GM21723 (cell line): Measurements from ENCODE around the gene H2AZ1.

Experiments
- ATAC-seq: cut with Tn5 transposase; IDR thresholded peaks from one replicate; pipeline ENCODE4 v1.9.1; 2021; ENCODE audit warnings: mild to moderate bottlenecking, moderate library complexity; ENCODE audit not compliant: unreplicated experiment

H2AZ1 gene

DNA sequence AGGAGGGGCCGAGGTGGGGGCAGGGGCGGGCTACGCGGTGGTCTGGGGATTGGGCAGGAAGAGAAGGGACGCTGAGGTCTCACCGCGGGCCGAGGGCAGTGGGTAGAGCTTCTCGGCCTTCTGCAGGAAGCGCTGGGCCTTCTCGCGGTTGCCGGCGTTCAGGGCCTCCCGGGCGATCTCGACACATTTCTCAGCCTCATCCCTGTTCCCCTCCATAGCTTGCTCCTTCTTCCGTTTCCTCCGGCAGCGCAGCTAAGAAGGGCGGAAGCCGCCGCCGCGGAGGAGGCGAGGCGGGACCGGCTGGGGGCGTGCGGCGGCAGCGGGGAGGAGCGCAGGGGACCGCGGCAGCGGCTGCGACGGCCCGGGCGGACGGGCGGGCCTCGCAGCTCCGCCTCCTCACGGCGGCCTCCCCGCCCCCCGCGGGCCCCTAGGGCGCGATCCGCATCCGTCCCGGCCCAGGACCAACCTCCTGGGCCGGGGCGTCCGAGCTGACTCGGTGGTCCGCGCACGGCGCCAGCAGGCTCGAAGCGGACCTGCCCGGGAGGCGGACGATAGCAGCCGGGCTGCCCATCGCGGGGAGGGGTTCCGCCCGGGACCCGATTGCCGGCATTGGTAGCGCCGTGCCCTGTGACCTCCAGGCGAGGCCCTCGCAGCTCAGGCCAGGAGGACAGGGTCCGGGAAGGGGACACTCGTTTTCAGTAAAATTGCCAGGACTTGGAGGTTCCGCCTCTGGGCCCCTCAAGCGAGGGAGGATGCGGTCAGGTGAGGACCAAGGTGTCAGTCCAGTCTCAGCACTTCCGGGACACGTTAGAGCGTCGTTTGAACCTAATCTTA is 3.5 kb downstream of the H2AZ1 start, which contains the start of gene DNAJB14:
Gene DNAJB14, minus strand, starts transcription at position 263 of the 834 bp plus-strand sequence. Its CDS starts 47 bp downstream, at position 216.
- peak; percentile 49 for ATAC-seq

GRCh38 chr4:99945718-99946355 is 4.2 kb downstream of the H2AZ1 start:
- ATAC-seq = peak; percentile 8

GRCh38 chr4:99943904-99944437 is 6.1 kb downstream of the H2AZ1 start:
- ATAC-seq = no peak

GRCh38 chr4:99938243-99938753 is 11.8 kb downstream of the H2AZ1 start:
- no peak for ATAC-seq

DNA sequence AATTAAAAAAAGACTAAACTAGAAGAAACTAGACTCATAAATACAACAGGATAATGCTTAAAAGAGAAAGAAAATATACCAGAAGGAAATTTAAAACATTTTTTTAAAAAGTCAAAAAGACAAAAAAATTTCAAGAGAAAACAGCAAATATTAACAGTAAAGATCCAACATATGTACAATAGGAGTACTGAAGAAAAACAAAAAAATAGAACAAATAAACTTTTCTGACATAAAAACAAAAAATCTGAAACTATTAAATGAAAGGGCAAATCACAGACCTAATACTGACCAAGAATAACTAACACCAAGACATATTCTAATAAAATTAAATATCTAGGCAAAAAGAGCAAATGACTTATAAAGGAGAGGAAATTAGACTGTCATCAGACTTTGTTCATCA is 15.2 kb downstream of the H2AZ1 start:
- ATAC-seq = no peak

DNA sequence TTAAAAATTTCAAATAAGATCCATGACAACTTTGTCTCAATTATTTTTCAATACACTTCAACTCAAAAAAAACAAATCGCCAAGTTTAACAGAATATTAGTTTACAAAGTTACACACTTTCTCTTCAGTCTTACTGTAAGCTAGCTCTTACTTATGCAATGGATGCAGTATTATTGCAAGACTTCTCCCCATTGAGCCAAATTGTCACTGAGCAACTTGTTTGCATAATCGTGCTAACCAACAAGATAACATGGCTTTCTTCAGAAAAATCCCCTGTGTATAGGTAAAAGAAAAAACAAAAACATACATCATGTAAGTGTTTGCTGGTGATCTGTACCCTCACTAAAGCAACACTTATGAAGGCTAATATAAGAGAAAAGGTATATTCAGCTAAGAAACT is 22.5 kb downstream of the H2AZ1 start:
- no peak for ATAC-seq

- no peak for ATAC-seq
These were observed 28.9 kb downstream of the H2AZ1 start for GRCh38 chr4:99921174-99921573.

- ATAC-seq = no peak
These were observed 31.4 kb downstream of the H2AZ1 start for GRCh38 chr4:99918656-99919055.

- ATAC-seq = no peak
These were observed 32.5 kb downstream of the H2AZ1 start for GRCh38 chr4:99917575-99917974.

- ATAC-seq = no peak
These were observed 34.6 kb downstream of the H2AZ1 start for GRCh38 chr4:99915449-99915848.
